Measurements from ENCODE around the gene TAF5L. TPM values are rescaled to one million over a fixed set of nuclear protein-coding genes. Genes with fewer than 3 reads are reported as not detected.

Gene TAF5L
- total and polyA plus RNA-seq, 2 of the 13 experiments (the other 11 are each of a cell fraction or from before 2014, with no cell fraction given): 10.8 to 18.2 TPM

DNA sequence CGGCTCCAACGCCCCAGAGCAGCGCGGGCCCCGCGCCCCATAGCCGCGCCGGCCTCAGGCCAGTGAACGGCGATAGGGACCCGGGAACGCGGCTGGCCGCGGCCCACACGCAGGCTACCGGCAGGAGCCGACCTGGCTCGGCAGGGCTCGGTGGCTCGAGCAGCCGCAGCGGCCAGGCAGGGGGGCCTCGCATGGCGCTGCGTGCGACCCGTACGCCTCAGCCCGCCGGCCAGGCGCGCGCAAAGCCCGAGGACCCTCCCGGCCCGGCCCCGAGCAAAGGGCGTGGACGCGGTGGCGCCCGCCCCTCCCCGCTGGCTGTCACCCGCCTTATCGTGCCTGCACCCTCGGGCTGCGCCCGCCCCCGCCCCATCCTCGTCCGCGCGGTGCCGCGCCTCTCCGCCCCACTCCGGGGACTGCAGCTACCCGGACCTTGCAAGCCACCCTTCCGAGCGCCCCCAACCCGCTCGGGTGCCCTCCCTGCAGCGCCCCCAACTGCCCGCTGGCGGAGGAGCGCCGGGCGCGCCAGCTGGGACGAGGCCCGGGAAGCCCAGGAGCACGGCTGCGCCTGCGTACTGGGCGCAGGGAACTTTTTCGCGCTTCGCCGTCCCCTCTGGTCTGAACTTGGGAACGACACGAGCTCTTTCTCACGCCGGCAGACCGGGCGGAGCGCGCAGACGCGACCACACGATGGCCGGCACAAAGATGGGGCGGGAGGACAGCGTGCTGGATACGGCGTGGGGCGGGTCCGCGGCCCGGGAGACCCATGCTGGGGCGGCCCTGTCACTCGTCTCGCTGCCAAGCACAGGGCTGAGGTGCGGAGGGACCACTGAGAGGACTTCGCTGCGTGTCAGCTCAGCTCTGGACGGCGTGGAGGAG lies 67.2 kb downstream of the TAF5L start, which contains the start of gene ABCB10 (continued):
- TF ChIP-seq PRDM4 (CRISPR knock-in tag; IDR thresholded peaks at IDR 0.05; ENCODE audit: borderline replicate concordance): no peak
- TF ChIP-seq, protein P1, sequence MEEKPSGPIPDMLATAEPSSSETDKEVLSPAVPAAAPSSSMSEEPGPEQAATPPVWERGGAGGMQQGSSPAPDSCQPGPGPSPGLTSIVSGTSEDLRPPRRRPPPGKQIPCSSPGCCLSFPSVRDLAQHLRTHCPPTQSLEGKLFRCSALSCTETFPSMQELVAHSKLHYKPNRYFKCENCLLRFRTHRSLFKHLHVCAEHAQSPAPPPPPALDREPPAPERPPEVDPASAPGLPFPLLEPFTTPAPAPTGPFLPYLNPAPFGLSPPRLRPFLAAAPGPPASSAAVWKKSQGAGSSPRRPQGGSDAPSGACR (CRISPR knock-in tag; IDR thresholded peaks at IDR 0.05): no peak
- peak; percentile 95 for TF ChIP-seq MXD4 (CRISPR knock-in tag; IDR thresholded peaks at IDR 0.05)
- TF ChIP-seq FOXM1 (CRISPR knock-in tag; IDR thresholded peaks at IDR 0.05): no peak
- no peak for TF ChIP-seq ZKSCAN5 (CRISPR knock-in tag; IDR thresholded peaks at IDR 0.05)
- TF ChIP-seq JARID2 (CRISPR knock-in tag; IDR thresholded peaks at IDR 0.05; ENCODE audit: insufficient replicate concordance): peak; percentile 22
- peak; percentile 81 for TF ChIP-seq RBFOX2 (IDR thresholded peaks at IDR 0.05; ENCODE audit: low read depth, low read length)
- TF ChIP-seq, protein P2, sequence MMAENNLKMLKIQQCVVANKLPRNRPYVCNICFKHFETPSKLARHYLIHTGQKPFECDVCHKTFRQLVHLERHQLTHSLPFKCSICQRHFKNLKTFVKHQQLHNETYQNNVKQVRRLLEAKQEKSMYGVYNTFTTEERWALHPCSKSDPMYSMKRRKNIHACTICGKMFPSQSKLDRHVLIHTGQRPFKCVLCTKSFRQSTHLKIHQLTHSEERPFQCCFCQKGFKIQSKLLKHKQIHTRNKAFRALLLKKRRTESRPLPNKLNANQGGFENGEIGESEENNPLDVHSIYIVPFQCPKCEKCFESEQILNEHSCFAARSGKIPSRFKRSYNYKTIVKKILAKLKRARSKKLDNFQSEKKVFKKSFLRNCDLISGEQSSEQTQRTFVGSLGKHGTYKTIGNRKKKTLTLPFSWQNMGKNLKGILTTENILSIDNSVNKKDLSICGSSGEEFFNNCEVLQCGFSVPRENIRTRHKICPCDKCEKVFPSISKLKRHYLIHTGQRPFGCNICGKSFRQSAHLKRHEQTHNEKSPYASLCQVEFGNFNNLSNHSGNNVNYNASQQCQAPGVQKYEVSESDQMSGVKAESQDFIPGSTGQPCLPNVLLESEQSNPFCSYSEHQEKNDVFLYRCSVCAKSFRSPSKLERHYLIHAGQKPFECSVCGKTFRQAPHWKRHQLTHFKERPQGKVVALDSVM (CRISPR knock-in tag; IDR thresholded peaks at IDR 0.05): peak; percentile 65
- TF ChIP-seq GATAD2A (CRISPR knock-in tag; IDR thresholded peaks at IDR 0.05): peak; percentile 62
- TF ChIP-seq SP5 (CRISPR knock-in tag; IDR thresholded peaks at IDR 0.05; ENCODE audit: borderline replicate concordance, low read depth): peak; percentile 9; the same call in 1 of the 2 replicates
- peak; percentile 63; the same call in 1 of the 2 replicates for TF ChIP-seq RAD21 (CRISPR knock-in tag; IDR thresholded peaks at IDR 0.05)
- no peak for TF ChIP-seq AGO2 (optimal IDR thresholded peaks at IDR 0.05; ENCODE audit: low read depth, low read length)
- peak; percentile 55; the same call in 1 of the 2 replicates for TF ChIP-seq ZNF558 (CRISPR knock-in tag; IDR thresholded peaks at IDR 0.05; ENCODE audit: borderline replicate concordance)
- TF ChIP-seq, protein P3, sequence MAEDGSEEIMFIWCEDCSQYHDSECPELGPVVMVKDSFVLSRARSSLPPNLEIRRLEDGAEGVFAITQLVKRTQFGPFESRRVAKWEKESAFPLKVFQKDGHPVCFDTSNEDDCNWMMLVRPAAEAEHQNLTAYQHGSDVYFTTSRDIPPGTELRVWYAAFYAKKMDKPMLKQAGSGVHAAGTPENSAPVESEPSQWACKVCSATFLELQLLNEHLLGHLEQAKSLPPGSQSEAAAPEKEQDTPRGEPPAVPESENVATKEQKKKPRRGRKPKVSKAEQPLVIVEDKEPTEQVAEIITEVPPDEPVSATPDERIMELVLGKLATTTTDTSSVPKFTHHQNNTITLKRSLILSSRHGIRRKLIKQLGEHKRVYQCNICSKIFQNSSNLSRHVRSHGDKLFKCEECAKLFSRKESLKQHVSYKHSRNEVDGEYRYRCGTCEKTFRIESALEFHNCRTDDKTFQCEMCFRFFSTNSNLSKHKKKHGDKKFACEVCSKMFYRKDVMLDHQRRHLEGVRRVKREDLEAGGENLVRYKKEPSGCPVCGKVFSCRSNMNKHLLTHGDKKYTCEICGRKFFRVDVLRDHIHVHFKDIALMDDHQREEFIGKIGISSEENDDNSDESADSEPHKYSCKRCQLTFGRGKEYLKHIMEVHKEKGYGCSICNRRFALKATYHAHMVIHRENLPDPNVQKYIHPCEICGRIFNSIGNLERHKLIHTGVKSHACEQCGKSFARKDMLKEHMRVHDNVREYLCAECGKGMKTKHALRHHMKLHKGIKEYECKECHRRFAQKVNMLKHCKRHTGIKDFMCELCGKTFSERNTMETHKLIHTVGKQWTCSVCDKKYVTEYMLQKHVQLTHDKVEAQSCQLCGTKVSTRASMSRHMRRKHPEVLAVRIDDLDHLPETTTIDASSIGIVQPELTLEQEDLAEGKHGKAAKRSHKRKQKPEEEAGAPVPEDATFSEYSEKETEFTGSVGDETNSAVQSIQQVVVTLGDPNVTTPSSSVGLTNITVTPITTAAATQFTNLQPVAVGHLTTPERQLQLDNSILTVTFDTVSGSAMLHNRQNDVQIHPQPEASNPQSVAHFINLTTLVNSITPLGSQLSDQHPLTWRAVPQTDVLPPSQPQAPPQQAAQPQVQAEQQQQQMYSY (CRISPR knock-in tag; IDR thresholded peaks at IDR 0.05): peak; percentile 92
- TF ChIP-seq, protein P4, sequence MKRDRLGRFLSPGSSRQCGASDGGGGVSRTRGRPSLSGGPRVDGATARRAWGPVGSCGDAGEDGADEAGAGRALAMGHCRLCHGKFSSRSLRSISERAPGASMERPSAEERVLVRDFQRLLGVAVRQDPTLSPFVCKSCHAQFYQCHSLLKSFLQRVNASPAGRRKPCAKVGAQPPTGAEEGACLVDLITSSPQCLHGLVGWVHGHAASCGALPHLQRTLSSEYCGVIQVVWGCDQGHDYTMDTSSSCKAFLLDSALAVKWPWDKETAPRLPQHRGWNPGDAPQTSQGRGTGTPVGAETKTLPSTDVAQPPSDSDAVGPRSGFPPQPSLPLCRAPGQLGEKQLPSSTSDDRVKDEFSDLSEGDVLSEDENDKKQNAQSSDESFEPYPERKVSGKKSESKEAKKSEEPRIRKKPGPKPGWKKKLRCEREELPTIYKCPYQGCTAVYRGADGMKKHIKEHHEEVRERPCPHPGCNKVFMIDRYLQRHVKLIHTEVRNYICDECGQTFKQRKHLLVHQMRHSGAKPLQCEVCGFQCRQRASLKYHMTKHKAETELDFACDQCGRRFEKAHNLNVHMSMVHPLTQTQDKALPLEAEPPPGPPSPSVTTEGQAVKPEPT (CRISPR knock-in tag; IDR thresholded peaks at IDR 0.05; ENCODE audit: low read depth): peak; percentile 76; the same call in 1 of the 2 replicates
- peak; percentile 7; the same call in 1 of the 2 replicates for TF ChIP-seq ZNF678 (CRISPR knock-in tag; IDR thresholded peaks at IDR 0.05)
- peak; percentile 76 for TF ChIP-seq KLF12 (CRISPR knock-in tag; IDR thresholded peaks at IDR 0.05; ENCODE audit: borderline replicate concordance)
